T-helper 2 cell treated with Interferon-gamma antibody and Interleukin-4, amounts not matched to agents 5 μg/mL and 100 μg/mL, for 36 hours (primary cell): ENCODE measurements around the gene ADIPOQ.
"Not testable (repeated sequence)": the region's sequence is repeated elsewhere in the genome, so short reads cannot be mapped to it uniquely, and the experiment has no call there.

Experiments
- DNase-seq: peaks from one replicate; pipeline ENCODE4 v3.0.0; 2021; ENCODE audit warnings: low spot score
- H3K27ac Mint-ChIP-seq: one replicate; pipeline ENCODE4 v1.8.0; 2021; ENCODE audit warnings: mild to moderate bottlenecking, mixed read lengths
- H3K27me3 Mint-ChIP-seq: one replicate; pipeline ENCODE4 v1.8.0; 2021; ENCODE audit warnings: low read depth, mixed read lengths
- H3K36me3 Mint-ChIP-seq: one replicate; pipeline ENCODE4 v1.8.0; 2021; ENCODE audit warnings: low read depth, mixed read lengths
- H3K4me1 Mint-ChIP-seq: one replicate; pipeline ENCODE4 v1.8.0; 2021; ENCODE audit warnings: low read depth, mixed read lengths
- H3K4me3 Mint-ChIP-seq: one replicate; pipeline ENCODE4 v1.8.0; 2022; ENCODE audit warnings: mild to moderate bottlenecking, moderate library complexity, mixed read lengths
- H3K9me3 Mint-ChIP-seq: one replicate; pipeline ENCODE4 v1.8.0; 2021; ENCODE audit warnings: mixed read lengths

ADIPOQ gene

DNA sequence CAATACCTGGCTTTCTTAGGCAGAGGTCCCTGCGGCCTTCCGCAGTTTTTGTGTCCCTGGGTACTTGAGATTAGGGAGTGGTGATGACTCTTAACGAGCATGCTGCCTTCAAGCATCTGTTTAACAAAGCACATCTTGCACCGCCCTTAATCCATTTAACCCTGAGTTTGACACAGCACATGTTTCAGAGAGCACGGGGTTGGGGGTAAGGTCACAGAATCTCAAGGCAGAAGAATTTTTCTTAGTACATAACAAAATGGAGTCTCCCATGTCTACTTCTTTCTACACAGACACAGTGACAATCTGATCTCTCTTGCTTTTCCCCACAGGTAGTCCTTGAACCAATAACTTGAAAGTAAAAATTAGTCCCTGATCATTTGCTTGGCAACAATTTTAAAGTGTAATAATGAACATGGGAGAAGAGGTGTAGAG lies 45.0 kb downstream of the ADIPOQ start:
- H3K9me3 Mint-ChIP-seq, result not testable (repeated sequence)

DNA sequence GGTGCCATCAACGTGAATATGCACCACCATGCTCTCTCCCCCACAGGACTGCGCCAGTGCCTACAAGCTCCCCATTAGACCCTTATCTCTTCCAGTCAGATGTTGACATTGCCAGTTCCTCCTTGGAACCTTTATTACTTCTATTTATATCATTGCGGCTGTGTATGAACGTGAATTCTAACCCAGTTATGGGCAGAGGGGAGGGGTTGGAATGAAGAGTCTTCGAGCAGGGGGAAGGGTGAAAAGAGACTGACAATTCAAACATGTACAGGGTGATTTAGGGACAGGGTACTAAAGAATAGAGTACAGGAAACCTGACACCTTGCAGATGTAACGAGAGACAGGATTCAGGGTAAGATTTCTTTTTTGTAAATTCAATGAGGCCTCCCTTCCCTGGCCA lies 46.1 kb downstream of the ADIPOQ start:
- Mint-ChIP-seq H3K27ac (no peak overlapping the region), H3K4me1 (peaks cover 14% of the 10 kb centered on the region), H3K9me3 (no peaks in the 10 kb centered on the region), H3K27me3 (no peaks in the 10 kb centered on the region), H3K4me3 (no peak overlapping the region), H3K36me3 (peaks cover 2% of the 10 kb centered on the region)
- no peak for DNase-seq

More for the DNA sequence above, 45.0 kb downstream of the ADIPOQ start:
- not testable (repeated sequence) for H3K36me3 Mint-ChIP-seq, H3K27ac Mint-ChIP-seq, H3K27me3 Mint-ChIP-seq, H3K4me3 Mint-ChIP-seq, DNase-seq
- peaks cover 22% of the 10 kb centered on the region for H3K4me1 Mint-ChIP-seq

DNA sequence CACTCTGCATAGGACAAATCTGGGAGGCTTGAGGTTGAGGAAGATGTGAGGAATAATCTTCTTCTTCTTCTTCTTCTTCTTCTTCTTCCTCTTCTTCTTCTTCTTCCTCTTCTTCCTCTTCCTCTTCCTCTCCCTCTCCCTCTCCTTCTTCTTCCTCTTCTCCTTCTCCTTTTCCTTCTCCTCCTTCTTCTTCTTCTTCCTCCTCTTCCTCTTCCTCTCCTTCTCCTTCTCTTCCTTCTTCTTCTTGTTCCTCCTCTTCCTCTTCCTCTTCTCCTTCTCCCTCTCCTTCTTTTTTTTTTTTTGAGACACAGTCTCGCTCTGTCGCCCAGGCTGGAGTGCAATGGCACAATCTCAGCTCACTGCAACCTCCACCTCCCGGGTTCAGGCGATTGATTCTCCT lies 47.2 kb downstream of the ADIPOQ start:
- H3K27ac Mint-ChIP-seq, DNase-seq, H3K27me3 Mint-ChIP-seq, H3K4me3 Mint-ChIP-seq, H3K9me3 Mint-ChIP-seq, H3K36me3 Mint-ChIP-seq: not testable (repeated sequence)
- H3K4me1 Mint-ChIP-seq, result peaks cover 10% of the 10 kb centered on the region

DNA sequence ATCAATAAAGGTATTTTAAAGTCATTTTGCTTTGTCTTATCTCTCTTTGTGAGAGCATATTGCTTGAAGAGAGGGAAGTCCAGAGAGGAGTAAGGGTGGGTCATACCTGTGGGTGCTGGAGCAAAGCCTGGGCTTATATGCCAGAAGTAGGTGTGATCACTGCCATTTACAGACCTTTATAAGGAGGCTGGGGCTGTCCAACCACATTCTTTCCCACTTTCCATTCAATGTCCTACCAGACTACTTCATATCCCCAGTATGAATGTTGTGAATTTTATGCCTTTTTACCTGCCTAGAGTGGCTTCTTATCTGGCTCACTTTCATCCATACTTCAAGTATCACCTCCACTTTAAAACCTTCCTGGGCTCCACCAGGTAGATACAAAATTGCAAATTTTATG lies 48.4 kb downstream of the ADIPOQ start:
- peaks cover 6% of the 10 kb centered on the region for H3K4me1 Mint-ChIP-seq
- H3K27ac Mint-ChIP-seq, result no peak overlapping the region
- H3K36me3 Mint-ChIP-seq, result no peaks in the 10 kb centered on the region
- H3K9me3 Mint-ChIP-seq, result no peaks in the 10 kb centered on the region
- no peak overlapping the region for H3K4me3 Mint-ChIP-seq
- DNase-seq, result no peak
- H3K27me3 Mint-ChIP-seq, result no peaks in the 10 kb centered on the region

DNA sequence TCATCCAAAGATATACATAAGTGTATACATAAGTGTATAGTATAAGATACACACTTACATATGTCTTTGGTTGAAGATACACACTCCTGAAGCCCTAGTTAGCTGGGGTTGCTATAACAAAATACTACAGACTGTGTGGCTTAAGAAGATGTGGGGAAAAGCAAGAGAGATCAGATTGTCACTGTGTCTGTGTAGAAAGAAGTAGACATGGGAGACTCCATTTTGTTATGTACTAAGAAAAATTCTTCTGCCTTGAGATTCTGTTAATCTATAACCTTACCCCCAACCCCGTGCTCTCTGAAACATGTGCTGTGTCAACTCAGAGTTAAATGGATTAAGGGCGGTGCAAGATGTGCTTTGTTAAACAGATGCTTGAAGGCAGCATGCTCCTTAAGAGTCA lies 50.6 kb downstream of the ADIPOQ start:
- not testable (repeated sequence) for H3K27ac Mint-ChIP-seq, H3K4me1 Mint-ChIP-seq, H3K27me3 Mint-ChIP-seq, H3K4me3 Mint-ChIP-seq, H3K36me3 Mint-ChIP-seq, DNase-seq, H3K9me3 Mint-ChIP-seq

DNA sequence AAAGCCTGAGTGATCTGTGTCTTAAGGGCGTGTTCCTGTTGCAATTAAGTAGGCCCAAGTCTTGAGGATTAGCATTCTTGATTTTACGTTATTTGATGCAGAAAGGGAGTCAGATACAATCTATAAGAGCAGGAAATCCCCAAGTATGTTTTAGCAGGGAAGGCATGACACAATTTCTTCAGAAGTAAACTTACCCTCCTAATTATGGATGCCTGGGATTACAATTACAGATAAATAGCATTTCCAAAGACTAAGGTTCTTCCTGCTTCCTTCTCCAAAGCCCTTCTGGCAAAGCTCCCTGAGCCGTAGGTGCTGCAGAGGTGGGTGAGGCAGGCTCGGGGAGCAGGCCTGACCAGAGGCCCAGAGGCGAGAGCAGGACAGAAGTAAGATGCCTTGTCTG lies 52.9 kb downstream of the ADIPOQ start:
- Mint-ChIP-seq H3K9me3 (peaks cover 8% of the 10 kb centered on the region), H3K27me3 (no peaks in the 10 kb centered on the region), H3K4me1 (peaks cover 6% of the 10 kb centered on the region), H3K4me3 (no peak overlapping the region), H3K27ac (no peak overlapping the region), H3K36me3 (no peaks in the 10 kb centered on the region)
- no peak for DNase-seq

DNA sequence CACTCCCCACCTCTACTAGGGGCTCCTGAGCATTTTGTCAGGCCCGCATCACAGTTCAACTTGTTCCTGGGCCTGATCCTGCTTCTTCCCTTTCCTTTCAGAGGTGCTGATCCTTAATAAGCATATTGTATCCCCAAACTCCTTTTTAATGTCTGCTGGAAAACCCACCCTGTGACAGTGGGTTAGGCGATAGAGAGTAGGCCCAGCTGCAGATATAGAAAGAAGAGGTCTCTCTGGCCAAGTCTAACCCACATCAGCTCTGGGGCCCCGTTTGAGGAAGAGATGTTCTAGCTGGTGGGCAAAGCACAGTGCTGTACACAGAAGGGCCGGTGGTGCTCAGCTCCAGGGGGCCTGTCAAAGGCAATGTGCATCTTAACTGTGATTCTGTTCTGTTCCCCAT lies 53.5 kb downstream of the ADIPOQ start:
- Mint-ChIP-seq H3K4me1 (peaks cover 11% of the 10 kb centered on the region), H3K36me3 (peaks cover 2% of the 10 kb centered on the region), H3K9me3 (peaks cover 12% of the 10 kb centered on the region), H3K27me3 (no peaks in the 10 kb centered on the region), H3K4me3 (no peak overlapping the region), H3K27ac (no peak overlapping the region)
- DNase-seq, result no peak

DNA sequence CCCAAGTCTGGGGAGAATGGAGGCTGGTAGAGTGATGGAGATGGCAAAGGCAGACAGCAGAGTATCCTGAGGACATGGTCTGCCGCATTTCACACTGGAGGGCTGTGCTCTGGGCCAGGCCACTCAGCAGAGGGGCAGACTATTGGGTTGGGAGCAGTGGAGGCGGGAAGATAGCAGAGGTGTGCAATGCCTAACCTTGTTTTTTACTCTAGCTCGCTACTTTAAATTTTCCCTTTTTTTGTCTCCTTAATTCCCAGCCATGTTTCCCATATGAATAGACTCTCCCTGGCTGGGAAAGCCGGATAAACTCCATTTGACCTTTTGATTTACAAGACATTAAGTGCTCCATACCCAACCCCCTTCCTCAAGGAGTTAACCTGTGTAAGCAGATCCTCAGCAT lies 54.4 kb downstream of the ADIPOQ start:
- no peaks in the 10 kb centered on the region for H3K27me3 Mint-ChIP-seq
- no peak overlapping the region for H3K4me3 Mint-ChIP-seq

DNA sequence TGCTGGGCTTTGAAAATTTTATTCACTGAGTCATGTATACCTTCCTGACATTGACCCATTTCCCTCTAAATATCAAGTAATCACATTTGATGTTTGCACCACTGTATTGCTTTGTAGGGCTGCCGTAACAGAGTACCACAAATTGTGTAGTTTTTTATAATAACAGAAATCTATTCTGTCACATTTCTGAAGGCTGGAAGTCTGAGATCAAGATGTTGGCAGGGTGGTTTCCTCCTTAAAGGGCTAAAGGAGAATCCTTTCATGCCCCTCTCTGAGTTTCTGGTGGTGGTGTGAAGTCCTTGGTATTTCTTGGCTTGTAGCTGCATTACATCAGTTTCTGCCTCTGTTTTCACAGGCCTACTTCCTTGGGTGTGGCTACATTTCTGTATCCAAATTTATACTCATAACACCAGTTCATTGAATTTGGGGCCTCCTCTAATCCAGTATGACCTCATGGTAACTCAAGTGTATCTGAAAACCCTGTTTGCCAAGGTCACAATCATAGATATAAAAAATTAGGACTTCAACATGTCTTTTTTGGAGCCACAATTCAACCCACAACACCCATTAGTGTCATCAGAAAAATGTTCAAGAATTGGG lies 58.7 kb downstream of the ADIPOQ start:
- DNase-seq, result no peak
- H3K4me3 Mint-ChIP-seq, result peak overlapping the region; percentile 4
- no peaks in the 10 kb centered on the region for H3K27me3 Mint-ChIP-seq
- H3K9me3 Mint-ChIP-seq, result peaks cover 44% of the 10 kb centered on the region
- H3K27ac Mint-ChIP-seq, result peak overlapping the region; percentile 84
- peaks cover 37% of the 10 kb centered on the region for H3K36me3 Mint-ChIP-seq
- peaks cover 21% of the 10 kb centered on the region for H3K4me1 Mint-ChIP-seq

More for the DNA sequence above, 54.4 kb downstream of the ADIPOQ start:
- peaks cover 12% of the 10 kb centered on the region for H3K9me3 Mint-ChIP-seq
- no peak for DNase-seq
- H3K27ac Mint-ChIP-seq, result no peak overlapping the region
- peaks cover 4% of the 10 kb centered on the region for H3K36me3 Mint-ChIP-seq
- peaks cover 15% of the 10 kb centered on the region for H3K4me1 Mint-ChIP-seq

DNA sequence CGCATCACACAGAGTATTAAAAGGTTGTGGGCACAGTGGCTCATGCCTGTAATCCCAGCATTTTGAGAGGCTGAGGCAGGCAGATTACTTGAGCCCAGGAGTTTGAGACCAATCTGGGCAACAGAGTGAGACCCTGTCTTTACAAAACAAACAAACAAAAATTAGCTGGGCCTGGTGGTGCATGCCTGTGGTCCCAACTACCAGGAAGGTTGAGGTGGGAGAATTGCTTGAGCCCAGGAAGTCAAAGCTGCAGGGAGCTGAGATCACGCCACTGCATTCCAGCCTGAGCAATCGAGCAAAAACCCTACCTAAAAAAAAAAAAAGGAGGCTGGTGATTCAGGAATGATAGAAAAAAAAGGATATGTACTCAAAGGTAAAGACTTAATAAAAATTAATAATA lies 59.6 kb downstream of the ADIPOQ start:
- no peak for DNase-seq
- H3K9me3 Mint-ChIP-seq, result peaks cover 53% of the 10 kb centered on the region
- peaks cover 45% of the 10 kb centered on the region for H3K36me3 Mint-ChIP-seq
- peaks cover 25% of the 10 kb centered on the region for H3K4me1 Mint-ChIP-seq
- peak overlapping the region; percentile 5 for H3K27ac Mint-ChIP-seq
- H3K27me3 Mint-ChIP-seq, result no peaks in the 10 kb centered on the region
- peak overlapping the region; percentile 16 for H3K4me3 Mint-ChIP-seq

DNA sequence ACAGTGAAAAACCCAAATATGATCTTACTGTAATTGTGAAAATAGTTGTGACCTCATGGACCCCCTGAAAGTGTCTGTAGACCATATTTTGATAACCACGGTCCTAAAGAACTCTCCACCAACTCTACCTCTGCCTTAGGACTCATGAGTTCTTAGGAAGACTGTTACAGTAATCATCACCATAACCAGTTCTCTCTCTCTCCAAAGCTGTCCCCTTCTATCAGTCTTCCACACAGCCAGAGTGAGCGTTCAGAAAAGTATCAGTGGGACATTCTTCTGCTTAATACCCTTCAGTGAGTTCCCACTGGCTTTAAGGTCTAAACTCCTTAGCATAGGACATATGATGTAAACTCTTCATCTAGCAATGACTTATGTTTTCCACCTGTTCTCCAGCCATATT lies 60.2 kb downstream of the ADIPOQ start:
- Mint-ChIP-seq H3K9me3 (peaks cover 59% of the 10 kb centered on the region), H3K27me3 (no peaks in the 10 kb centered on the region), H3K36me3 (peaks cover 50% of the 10 kb centered on the region)

DNA sequence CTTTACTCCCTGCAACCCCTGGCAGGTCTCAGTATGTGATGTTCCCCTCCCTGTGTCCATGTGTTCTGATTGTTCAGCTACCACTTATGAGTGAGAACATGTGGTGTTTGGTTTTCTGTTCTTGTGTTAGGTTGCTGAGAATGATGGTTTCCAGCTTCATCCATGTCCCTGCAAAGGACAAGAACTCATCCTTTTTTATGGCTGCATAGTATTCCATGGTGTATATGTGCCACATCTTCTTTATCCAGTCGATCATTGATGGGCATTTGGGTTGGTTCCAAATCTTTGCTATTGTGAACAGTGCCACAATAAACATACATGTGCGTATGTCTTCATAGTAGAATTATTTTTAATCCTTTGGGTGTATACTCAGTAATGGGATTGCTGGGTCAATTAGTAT lies 61.2 kb downstream of the ADIPOQ start:
- H3K27ac Mint-ChIP-seq, H3K4me3 Mint-ChIP-seq, DNase-seq, H3K27me3 Mint-ChIP-seq: not testable (repeated sequence)
- H3K9me3 Mint-ChIP-seq, result peaks cover 68% of the 10 kb centered on the region
- H3K36me3 Mint-ChIP-seq, result peaks cover 60% of the 10 kb centered on the region
- H3K4me1 Mint-ChIP-seq, result peaks cover 30% of the 10 kb centered on the region

More for the DNA sequence above, 60.2 kb downstream of the ADIPOQ start:
- no peak overlapping the region for H3K4me3 Mint-ChIP-seq
- H3K27ac Mint-ChIP-seq, result no peak overlapping the region
- no peak for DNase-seq
- peaks cover 25% of the 10 kb centered on the region for H3K4me1 Mint-ChIP-seq

DNA sequence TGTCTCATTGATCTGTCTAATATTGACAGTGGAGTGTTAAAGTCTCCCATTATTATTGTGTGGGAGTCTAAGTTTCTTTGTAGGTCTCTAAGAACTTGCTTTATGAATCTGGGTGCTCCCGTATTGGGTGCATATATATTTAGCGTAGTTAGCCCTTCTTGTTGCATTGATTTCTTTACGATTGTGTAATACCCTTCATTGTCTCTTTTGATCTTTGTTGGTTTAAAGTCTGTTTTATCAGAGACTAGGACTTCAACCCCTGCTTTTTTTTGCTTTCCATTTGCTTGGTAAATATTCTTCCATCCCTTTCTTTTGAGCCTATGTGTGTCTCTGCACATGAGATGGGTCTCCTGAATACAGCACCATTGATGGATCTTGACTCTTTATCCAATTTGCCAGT lies 64.6 kb downstream of the ADIPOQ start:
- H3K4me3 Mint-ChIP-seq, H3K27ac Mint-ChIP-seq, H3K27me3 Mint-ChIP-seq, DNase-seq: not testable (repeated sequence)
- peaks cover 60% of the 10 kb centered on the region for H3K36me3 Mint-ChIP-seq
- peaks cover 58% of the 10 kb centered on the region for H3K9me3 Mint-ChIP-seq
- H3K4me1 Mint-ChIP-seq, result peaks cover 24% of the 10 kb centered on the region
